Neutrophil (primary cell): ENCODE results near the gene DDX60.
"Not testable (repeated sequence)": the region's sequence is repeated elsewhere in the genome, so short reads cannot be mapped to it uniquely, and the experiment has no call there.

Experiments used
- H3K27ac ChIP-seq: fragments of 200-600 bp; sonication (generic); 2 replicates; pipeline ENCODE4 v1.5.1; 2016; ENCODE audit warnings: mild to moderate bottlenecking, moderate library complexity
- H3K27me3 ChIP-seq: fragments of 200-600 bp; sonication (generic); 2 replicates; pipeline ENCODE4 v1.6.0; 2016; ENCODE audit warnings: mild to moderate bottlenecking
- H3K36me3 ChIP-seq: fragments of 200-600 bp; sonication (generic); 2 replicates; pipeline ENCODE4 v1.5.1; 2017
- H3K4me1 ChIP-seq, 2 experiments: fragments of 200-600 bp in 1 of 2; sonication (generic) in 1 of 2; 1 replicate in 1 of 2; 2 replicates in 1 of 2; pipeline versions ENCODE4 v1.5.1 to v1.6.1; 2013 to 2016; ENCODE audit warnings: low read depth in 1 of 2, low read length in 1 of 2, mild to moderate bottlenecking in 1 of 2, moderate library complexity in 1 of 2; ENCODE audit not compliant: control insufficient read depth in 1 of 2, insufficient read depth in 1 of 2
- H3K4me3 ChIP-seq, 2 experiments: fragments of 200-600 bp in 1 of 2; sonication (generic) in 1 of 2; 1 replicate in 1 of 2; 2 replicates in 1 of 2; pipeline ENCODE4 v1.5.1; 2013 to 2016; ENCODE audit warnings: low read depth in 1 of 2, low read length in 1 of 2, mild to moderate bottlenecking in 1 of 2, moderate library complexity in 1 of 2
- H3K9me3 ChIP-seq: fragments of 200-600 bp; sonication (generic); 2 replicates; pipeline ENCODE4 v1.5.1; 2016
- CTCF ChIP-seq: fragments of 200-600 bp; sonication (generic); IDR thresholded peaks from 2 replicates; pipeline ENCODE4 v1.5.1; 2016; ENCODE audit warnings: antibody characterized with exemption

The DDX60 gene

DNA sequence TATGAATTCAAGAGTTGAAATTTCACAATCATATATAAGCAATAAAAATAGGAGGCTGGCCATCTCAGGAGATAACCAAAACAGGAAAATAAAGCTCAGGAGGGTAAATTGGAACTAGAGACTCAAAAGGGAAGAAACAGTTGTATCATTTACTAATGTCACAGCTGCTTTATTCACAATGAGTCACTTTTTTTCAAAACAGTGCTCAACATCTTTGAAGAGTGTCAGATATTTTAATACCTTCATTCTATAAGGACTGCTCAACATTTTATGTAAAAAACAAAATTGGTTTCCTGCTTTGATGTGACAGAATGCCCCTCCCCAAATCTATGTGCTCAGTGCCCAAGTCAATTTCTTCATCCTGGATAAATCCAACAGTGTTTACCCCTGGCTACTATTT is 97.7 kb downstream of the DDX60 start:
- Histone ChIP-seq H3K36me3 (no peaks in the 10 kb centered on the region), H3K4me3 (no peak overlapping the region), H3K27ac (no peak overlapping the region), H3K9me3 (no peaks in the 10 kb centered on the region), H3K4me1 (no peaks in the 10 kb centered on the region), H3K27me3 (no peaks in the 10 kb centered on the region)
- no peak for TF ChIP-seq CTCF

DNA sequence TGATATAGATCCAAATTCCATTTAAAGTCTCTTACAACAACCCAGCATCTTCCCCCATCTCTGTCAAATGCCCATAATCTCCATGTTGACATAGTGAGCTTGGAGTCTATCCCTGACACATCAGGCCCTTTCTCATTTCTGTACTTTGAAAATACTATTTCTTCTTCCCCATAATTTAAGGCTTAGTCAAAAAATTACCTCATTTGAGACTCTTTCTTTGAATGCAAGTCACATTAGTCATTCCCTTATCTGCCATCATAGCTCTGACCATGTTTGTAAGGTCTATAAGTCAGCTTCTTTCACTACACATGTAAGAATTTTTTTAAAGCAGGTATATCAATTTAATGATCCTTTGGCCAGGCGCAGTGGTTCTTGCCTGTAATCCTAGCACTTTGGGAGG is 99.9 kb downstream of the DDX60 start:
- H3K27me3 ChIP-seq, result no peaks in the 10 kb centered on the region
- H3K9me3 ChIP-seq, result no peaks in the 10 kb centered on the region
- no peak overlapping the region for H3K27ac ChIP-seq
- no peaks in the 10 kb centered on the region for H3K4me1 ChIP-seq
- no peaks in the 10 kb centered on the region for H3K36me3 ChIP-seq
- H3K4me3 ChIP-seq, result no peak overlapping the region
- TF ChIP-seq CTCF, result no peak

DNA sequence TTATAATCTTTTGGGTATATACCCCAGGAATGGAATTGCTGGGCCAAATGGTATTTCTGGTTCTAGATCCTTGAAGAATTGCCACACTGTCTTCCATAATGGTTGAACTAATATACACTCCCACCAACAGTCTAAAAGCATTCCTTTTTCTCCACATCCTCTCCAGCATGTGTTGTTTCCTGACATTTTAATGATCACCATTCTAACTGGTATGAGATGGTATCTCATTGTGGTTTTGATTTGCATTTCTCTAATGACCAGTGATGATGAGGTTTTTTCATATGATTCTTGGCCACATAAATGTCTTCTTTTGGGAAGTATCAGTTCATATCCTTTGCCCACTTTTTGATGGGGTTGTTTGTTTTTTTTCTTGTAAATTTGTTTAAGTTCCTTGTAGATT is 105.0 kb downstream of the DDX60 start:
- not testable (repeated sequence) for H3K36me3 ChIP-seq, H3K27ac ChIP-seq, H3K27me3 ChIP-seq, H3K4me3 ChIP-seq, H3K4me1 ChIP-seq, H3K9me3 ChIP-seq

DNA sequence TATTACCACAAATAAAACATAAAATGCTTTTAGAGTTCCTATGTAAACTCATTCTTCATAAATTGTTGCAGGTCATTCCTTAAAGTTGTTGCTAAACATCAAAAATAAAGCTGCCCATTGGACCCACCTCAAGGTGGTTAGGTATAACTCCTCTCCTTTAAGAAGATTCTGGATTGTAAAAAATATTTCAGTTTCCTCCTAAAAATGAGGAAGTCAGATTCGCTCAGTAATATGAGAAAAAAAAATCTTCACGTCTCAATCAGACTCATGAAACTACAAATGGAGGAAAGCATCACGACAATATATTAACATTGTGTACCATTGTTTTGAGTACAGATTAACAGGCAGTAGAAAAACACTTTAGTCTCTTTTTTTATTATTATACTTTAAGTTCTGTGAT is 105.9 kb downstream of the DDX60 start:
- no peaks in the 10 kb centered on the region for H3K4me1 ChIP-seq
- no peak overlapping the region for H3K4me3 ChIP-seq
- H3K9me3 ChIP-seq, result no peaks in the 10 kb centered on the region
- no peaks in the 10 kb centered on the region for H3K36me3 ChIP-seq
- no peak overlapping the region for H3K27ac ChIP-seq
- no peaks in the 10 kb centered on the region for H3K27me3 ChIP-seq
- no peak for TF ChIP-seq CTCF

DNA sequence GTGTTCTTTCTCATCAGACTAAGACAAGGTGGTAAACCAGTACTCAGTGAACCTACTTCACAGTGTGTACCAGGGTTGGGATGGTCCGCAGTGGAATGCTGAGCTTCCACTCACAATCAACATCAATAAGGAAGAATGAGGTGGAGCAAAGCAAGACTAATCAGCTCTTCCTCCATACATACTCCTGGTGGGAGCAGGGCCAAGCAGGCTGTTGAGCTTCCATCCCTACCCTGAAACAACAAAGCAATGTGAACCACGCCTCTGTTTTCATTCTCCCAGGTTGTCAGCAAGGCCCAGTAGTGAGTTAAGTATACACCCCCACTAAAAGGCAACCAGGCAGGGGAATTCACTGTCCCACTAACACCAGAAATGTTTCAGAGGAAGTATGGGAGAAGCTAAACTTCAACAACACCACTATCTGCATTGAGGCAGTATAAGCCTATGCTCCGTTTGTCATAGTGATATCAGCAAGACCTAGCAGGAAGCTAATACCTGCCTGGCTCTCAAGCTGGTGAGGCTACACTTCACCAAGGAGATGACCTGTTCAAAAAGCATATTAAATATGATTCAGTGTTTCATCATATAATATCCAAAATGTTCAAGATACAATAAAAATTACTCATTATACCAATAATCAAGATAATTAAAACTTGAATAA is 109.5 kb downstream of the DDX60 start:
- no peak for TF ChIP-seq CTCF

GRCh38 chr4:168203233-168203911 is 115.2 kb downstream of the DDX60 start:
- no peaks in the 10 kb centered on the region for H3K4me1 ChIP-seq
- H3K27ac ChIP-seq, result no peak overlapping the region
- TF ChIP-seq CTCF, result no peak
- peaks cover 8% of the 10 kb centered on the region for H3K9me3 ChIP-seq
- H3K36me3 ChIP-seq, result no peaks in the 10 kb centered on the region
- H3K4me3 ChIP-seq, result no peak overlapping the region
- H3K27me3 ChIP-seq, result no peaks in the 10 kb centered on the region

More for the DNA sequence above, 109.5 kb downstream of the DDX60 start:
- no peaks in the 10 kb centered on the region for H3K4me1 ChIP-seq
- H3K27me3 ChIP-seq, result no peaks in the 10 kb centered on the region
- no peaks in the 10 kb centered on the region for H3K36me3 ChIP-seq
- H3K4me3 ChIP-seq, result no peak overlapping the region
- no peaks in the 10 kb centered on the region for H3K9me3 ChIP-seq
- H3K27ac ChIP-seq, result no peak overlapping the region
